AML-193 (cell line): ENCODE data around the gene STUB1.

Experiments used
- DNase-seq, 2 experiments: peaks; one replicate each; lab custom pipeline; 2025; lab: John Stamatoyannopoulos, UW

STUB1 gene

DNA sequence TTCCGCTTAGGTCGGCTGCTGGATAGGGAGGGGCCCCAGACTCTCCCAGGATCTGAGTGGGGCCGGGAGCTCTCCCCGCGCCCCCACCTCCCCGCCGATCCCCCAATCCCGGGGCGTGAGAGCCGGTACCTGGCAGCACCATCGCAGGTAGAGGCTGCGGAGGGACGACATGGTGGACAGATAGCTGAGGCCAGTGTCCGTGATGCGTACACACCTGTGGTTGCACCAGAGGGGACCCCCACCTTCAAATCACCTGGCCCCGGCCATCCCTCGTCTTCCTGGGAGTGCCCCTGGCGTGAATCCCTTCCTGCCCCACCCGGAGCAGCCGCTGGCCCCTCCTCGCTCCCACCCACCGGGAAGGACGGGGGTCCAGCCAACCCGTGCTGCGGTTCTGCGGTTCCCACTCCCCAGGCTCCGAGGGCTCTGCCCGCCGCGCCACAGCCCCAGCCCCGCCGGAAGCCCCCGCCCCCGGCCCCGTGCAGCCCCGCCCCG, 14.7 kb downstream of the STUB1 start:
- no peak for DNase-seq

DNA sequence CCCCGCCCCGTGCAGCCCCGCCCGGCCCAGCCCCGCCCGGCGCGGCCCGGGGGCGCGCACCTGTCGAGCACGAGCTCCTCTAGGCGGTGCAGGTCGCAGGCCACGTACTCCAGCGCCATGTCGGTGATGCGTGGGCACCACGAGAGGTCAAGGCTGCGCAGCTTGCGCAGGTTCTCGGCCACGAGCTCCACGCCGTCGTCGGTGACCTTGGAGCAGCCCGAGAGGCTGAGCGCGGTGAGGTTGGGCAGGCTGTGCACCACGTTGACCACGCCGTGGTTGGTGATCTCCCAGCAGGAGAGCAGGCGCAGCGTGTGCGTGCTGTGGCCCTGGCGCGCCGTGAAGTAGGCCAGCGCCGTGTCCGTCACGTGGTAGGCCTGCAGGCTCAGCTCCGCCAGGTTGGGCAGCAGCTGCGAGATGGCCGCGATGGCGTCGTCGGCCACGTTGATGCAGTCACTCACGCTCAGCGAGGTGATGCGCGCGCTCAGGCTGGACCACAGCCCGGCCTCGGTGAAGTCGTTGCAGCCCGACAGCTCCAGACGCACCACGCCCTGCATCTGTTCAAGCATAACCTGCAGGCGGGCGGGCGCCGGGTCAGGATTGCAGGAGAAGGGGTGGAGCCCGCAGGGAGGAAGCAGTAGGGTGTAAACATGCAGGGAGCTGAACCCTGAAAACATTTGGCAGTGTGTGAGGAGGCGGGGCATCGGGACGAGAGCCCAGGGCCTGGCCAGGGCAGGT, 15.3 kb downstream of the STUB1 start:
- DNase-seq, result no peak

DNA sequence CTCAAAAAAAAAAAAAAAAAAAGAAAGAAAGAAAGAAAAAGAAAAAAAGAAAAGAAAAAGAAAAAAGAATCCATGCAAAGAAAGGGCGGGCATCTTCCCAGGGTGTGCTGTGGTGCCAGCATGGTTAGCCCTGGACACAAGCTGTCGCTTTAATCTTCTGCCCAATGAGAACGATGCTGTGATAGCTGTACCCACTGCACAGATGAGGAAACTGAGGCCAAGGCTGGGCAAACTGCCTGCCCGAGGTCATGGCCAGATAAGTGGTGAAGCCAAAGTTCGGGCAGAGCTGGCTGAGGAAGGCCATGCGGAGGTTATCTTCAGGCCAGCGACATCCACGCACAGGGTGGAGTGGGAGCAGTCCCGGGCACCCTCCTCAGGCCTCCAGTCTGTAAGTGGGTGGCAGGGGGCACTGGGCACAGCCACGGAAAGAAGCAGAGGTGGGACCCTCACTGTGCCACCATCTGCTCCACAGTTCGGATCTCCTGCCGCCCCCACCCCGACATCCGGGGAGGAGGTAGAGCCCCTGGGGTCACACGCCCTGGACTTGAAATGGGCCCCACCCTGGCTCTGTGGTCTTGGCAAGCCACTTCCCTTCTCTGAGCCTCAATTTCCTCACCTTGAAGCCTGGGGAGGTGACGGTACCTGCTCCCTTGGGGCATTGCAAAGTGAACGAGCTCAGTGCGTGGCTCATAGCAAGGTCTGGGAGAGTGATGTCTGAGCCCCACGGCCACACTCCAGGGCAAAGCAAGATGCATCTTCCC, 18.9 kb downstream of the STUB1 start:
- no peak for DNase-seq

DNA sequence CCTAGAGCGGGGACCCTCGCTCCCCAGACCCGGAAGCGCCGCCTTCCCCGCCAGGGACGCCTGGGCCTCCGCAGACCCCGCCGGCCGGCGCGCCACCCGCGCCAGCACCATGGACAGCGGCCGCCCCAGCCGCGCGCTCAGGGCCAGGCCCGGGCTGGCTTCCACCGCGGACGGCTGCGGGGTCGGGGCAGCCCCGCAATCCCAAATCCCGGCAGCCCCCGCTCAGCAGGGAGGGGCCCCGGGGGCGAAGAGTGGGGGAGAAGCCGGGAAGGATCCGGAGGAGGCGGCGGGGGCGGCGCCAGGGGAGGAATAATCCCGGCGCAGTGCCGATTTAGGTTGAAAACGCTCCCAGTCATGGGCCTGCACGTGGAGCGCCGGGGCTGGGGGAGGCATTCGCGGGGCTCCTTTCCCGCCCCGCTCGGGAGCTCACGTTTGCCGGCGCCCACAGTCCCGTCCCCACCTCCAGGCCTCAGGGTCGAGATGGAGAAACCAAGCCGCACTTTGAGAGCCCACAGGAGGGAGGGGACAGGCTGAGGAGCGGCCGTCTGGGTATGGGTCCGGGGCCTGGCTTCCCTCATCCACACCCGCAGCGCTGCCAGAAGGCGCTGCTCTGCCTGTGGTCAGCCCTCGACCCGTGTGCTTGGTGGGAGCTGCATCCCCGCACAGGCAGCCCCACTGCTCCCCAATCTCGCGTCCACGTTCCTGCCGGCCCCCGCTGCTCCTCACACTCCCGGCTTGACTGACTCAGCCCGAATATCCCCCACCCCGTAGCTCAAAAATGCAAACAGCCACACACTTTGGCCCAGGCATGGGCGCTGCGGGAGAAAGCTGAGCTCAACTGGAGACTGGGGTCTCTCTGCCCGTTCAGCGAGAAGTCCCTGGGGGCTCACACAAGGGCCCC, 20.7 kb downstream of the STUB1 start:
- DNase-seq, result no peak

DNA sequence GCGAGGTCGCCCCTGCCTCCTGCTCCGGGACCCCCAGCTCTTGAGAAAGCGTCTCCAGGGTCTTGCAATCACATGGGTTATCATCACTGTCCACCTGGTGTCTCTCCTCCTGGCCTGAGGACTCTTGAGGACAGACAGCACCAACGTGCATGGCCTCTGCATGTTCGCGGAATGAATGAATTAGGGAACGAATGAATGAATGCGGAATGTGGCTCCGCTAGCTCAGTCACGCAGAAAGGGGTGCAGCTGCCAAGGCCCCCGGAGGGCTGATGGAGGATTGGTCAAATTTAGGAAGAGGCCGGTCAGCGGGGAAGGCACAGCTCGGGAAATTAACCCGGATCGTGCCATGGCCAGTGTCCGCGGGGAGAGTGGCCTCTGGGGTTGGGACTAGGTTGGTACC, 22.1 kb downstream of the STUB1 start:
- DNase-seq, result no peak

DNA sequence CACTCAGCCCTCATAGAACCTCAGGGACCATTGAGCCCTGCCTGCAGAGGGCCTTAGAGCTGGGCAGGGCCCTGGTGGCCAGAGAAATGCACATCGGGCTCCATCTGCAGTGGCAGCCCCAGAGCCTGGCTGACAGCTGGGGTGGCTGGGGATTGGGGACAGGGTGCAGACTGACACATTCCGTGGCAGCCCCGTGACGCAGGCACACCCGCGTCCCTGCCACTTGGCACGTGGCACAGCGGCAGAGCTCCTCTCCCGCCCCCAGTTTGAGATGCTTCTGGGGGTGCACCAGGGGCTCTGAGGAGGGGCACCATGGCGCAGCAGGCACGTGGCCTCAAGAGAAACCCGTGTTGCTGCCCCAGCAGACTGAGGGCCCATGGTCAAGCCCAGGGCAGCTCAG, 23.2 kb downstream of the STUB1 start:
- no peak for DNase-seq

DNA sequence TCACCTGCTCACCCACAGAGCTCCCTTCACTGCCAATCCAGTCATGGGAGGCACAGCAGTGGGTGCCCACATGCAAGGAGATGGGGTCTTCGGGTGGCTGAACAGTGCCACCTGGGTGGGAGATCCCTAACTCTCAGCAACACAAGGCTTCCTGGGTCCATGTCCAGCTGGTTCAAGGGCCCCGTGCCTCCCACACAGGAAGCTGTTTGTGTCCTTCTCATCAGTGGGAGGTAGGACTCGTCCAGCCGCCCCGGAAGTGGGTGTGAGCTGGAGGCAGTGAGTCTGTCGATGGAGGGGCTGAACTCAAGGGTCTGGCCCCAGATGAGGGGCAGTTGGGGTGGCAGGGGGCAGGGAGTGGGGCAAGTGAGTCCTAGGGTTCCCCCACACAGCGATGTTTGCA, 23.8 kb downstream of the STUB1 start:
- no peak for DNase-seq

DNA sequence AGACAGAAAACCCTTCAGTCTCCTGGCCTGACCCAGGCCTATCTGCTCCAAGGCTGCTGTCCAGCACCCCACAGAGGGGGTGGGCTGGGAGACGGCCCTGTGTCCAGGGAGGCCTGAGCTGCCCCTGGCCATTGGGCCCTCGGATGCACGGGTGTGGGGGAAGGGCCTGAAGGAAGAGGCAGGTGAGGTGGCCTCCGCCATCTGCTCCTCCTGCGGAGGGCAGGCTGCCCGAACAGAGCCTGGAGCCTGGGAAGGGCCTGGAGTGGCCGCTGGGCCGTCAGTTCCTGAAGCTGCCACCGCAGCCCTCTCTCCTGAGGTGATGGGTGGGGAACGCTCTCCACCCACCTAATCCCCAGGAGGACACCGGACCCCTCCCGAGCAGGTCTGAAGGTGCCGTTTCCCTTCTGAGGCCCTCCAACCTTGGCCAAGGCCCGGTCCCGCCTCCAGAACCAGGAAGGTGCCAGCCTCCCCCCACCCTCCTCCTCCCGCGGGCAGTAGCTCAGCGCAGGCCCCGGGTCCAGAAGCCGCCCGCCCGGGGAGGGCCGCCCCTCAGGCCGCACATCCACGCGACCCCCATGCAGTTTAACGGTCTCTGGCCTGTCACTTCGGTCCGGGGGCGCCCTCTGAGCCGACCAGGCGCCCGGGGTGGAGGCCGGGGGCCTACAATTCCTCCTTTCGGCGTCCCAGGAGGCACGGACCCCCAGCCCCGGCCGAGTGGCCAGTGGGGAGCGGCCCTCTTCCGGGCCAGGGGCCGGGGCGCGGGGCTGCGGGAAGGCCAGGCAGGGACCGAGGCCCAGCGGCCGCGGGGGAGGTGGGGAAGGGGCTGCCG, 24.6 kb downstream of the STUB1 start:
- DNase-seq, result no peak

DNA sequence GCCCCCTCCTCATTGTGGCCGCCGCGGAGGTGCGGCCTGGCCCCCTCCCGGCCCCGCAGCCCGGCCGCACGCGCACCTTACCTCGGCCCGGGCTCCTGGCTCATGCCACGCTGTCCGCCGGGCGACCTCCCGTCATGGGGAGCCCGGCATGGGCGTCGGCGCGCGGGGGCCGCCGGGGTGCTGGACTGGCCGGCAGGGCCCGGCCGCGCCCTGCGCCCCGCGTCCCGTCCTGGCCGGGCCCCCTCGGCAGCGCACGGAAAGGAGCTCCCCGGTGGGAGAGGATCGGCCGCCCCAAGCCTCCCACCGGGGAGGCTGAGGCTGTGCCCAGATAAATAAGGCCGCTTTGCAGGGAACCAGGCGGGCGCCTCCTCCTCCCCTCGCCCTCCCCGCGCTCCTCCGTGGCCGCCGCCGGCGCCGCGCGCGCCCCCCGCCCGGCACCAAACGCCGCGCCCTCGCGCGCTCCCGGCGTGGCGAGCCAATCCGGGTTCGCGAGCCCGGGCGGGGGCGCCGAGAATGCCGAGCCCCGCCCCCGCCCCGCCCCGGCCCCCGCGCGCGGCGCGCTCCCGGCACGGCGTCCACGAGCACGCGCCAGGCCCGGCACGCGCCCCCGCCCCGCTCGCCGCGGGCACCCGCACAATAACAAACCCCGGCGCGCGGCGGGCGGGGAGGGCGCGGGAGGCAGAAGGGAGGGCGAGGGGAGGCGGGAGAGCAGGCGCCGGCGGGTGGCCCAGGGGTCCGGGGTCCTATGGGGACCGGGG, 25.4 kb downstream of the STUB1 start, which contains the start of gene FBXL16:
FBXL16 (minus strand) TSS at position 371 of the 758 bp plus-strand sequence. CDS start 8,396 bp downstream, outside the sequence.
- no peak for DNase-seq

DNA sequence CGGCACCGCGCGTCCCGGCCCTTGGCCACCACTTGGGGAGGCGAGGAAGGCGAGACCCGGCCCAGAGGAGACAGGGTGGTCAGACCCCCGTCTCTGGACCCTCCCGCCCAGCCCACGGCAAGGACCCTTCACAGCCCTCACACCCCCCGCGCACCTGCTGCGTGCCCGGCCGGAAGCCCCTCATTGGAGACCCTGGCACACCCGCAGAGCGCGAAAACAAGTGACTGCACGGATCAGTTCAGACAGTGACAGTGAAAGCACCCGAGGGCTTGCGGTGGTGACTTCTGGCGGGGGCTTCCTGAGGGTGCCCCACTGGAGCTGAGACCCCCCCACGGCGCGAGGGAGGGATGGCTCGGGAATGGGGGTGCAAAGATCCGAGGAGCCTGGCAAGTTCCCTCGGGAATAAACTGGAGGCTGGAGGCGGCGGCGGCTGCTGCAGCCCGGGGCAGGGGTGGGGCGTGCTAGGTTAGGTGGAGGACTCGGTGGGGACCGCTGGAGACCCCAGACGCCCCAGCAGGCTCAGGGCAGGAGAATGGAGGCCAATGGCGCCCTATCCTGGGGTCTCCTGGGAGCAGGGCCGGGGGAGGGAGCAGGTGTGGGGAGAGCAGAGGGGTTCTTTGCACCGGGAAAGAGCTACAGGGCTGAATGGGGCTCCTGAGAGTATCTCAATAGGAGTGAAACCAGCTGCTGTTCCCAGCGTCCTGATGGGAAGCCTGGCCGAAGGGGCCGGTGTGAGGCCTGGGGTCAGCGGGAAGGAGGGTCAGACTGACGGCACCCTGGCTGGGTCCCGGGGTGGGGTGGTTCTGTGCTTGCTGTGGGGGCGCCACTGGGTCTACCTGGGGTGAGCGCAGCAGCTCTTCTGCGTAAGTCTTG, 26.2 kb downstream of the STUB1 start:
- no peak for DNase-seq

DNA sequence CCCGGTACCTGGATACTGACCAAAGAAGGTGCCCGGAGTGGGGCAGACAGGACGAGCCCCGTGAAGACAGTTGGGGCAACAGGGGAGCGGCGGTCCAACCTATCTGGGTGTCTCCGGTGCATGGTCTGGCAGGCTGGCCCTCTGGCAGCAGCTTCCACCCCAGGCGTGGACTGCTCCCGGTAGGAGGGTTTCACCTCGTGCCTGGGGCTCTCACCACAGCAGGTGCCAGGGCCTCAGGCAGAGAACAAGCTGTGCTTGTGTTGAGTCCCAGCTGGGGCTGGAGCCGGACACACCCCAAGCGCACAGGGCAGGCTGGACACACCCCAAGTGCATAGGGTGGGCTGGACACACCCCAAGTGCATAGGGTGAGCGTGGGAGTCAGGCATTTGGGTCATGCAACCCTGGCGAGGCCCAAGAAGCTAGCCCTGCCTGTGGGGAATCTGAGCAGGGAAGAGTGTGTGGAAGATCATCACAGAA, 26.9 kb downstream of the STUB1 start:
- no peak for DNase-seq

DNA sequence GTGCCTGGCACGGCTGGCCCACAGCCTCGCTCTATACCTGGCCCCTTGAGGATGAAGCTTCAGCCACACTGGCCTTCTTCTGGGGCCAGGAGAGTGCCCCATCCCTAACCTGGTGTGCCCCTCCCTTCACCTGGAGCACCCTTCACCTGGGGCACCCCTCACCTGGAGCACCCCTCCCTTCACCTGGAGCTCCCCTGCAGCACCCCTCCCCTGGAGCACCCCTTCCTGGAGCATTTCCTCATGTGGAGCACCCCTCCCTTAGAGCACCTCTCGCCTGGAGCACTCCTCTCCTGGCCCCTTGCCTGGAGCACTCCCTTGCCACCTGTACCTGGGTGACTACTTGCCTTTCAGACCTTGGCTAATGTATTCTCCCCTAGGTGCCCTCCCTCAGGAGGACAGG, 27.8 kb downstream of the STUB1 start:
- DNase-seq, result no peak

DNA sequence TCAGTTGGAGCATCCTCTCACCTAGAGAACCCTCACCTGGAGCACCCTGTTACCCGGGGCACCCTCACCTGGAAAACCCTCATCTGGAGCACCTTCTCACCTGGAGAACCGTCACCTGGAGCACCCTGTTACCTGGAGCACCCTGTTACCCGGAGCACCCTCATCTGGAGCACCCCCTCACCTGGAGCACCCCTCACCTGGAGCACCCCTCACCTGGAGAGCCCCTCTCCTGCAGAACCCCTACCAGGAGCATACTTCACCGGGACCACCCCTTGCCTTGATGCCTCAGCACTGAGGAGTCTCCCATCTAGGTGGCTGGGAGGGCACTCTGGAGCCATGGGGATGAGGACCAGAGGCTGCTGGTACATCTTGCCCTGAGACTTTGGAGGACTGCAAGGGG, 28.7 kb downstream of the STUB1 start:
- no peak for DNase-seq

DNA sequence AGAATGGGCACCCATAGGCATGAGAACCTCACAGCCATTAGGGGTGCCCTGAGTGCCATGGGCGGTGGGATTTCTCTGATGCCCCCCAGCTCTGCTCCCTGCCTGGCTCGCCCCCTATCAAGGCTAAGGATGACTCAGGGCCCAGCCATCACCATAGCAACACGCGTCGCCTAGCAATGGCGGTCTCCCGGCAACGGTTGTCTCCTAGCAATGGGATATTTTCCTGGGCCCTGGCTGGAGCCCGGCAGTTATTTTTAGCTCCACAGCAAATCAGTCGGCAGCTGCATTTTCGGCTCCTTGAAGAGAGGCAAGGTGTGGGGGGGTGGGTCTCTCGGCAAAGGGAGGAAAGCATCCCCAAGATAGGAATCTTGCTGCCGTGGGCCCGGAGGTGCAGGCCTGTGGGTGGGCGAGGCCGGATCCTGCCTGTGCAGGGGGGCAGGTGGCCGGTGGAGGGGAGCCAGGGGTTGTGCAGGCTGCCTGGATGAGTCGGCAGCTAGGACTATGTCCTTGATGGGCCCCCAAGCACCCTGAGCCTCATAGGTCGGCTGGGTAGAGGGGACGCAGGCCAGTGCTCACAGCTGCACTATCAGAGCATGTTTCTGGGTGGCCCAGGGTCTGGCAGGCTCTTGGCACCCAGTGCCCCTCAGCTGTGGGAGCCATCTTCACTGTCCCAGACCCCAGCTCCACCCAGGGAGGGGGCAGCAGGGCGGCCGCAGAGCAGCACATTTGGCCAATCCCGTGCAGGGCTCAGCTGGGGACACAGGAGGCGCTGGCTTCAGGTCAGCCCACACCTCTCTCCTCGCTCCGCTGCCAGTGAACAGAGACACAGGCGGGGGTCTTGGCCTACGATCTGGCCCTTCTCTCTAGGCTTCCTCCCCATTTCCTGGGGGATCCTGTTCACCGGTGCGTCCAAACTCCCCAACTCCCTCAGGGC, 29.6 kb downstream of the STUB1 start:
- DNase-seq, result no peak

DNA sequence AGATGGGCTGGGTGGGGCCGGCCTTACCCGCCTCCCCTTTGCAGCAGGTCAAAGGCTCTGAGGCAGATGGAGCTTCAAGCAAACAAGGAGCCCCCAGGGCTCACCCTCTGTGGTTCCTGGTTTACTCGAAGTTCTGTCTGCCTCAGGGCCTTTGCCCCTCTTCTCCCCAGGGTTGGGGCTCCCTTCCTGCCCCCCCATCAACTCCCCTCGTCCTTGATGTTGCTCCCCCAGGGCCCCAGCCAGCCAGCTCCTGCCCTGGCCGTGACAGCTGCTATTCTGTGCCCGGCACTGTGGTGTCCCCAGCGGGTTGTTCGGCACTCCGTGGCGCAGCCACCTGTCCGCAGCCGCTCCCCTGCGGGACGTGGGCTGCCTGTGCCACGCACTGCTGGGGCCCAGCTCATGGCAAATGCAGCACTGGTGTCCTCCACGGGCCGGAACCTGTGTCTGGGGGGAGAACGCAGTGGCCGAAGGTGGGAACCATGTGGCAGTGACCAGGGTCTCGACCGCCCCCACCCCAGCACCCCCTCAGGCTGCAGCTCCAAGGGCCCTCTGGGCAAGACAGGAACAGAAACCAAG, 30.4 kb downstream of the STUB1 start:
- no peak for DNase-seq

DNA sequence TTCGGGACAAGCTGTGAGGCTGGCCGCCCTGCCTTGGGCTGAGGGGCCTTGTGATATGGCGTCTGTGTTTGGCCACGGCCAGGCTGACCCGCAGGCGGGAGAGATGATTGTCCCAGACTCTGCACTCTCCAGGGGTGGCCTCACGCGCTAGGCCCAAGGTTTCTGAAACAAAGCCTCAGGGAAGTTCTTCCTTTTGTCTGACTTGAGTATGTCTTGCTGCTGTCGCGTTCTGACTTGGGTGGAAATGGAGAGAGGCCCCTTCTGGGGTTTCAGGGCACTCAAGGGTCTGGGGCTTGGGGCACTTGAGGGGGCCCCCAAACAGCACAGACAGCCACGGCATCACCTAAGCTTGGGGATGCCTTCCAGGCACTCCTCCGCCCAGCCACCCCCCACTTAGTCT, 30.9 kb downstream of the STUB1 start:
- DNase-seq, result no peak

DNA sequence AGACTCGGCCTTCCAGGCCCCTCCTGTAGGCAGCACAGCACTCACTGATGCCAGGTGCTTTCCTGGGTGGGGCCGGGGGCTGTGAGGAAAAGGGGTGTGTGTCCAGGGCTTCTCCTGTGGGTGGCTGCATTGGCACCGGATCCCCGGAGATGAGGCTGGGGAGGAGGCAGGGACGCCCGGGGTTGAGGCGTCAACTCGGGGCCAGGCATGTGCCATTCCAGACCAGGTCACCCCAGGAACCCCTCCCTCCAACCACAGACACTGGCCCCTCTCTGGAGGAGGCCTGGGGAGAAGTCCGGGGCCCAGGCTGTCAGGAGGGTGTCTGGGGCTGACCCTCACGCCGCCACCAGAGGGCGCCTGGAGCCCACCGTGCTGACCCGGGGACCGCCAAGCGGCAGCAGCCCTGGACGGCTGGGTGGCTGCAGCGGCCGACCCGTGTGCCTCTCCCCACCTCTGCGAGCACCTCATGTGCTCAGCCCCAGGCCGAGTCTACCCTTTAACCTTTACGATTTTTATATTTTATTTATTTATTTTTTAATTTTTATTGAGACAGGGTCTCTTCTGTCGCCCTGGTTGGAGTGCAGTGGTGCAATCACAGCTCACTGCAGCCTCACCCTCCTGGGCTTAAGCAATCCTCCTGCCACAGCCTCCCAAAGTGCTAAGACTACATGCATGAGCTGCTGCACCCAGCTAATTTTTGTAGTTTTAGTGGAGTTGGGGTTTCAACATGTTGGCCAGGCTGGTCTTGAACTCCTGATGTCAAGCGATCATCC, 31.5 kb downstream of the STUB1 start:
- peak; percentile 35 to 49 for DNase-seq
